Motor neuron (in vitro differentiated cells): ENCODE measurements around the gene ZFYVE26. TPM values are rescaled to one million over a fixed set of nuclear protein-coding genes. Genes with fewer than 3 reads are reported as not detected.

Source experiments
- ATAC-seq, 8 experiments: fragments of 200-7000 bp; cut with Tn5 transposase; replicated peaks in 6 of 8; 2 replicates each; pipeline ENCODE4 v1.8.0; 2021; ENCODE audit warnings: mild to moderate bottlenecking in 8 of 8, moderate library complexity in 8 of 8
- H3K27ac ChIP-seq, 2 donors: fragments of 250-450 bp; sonication (Bioruptor Pico); 2 replicates each; pipeline ENCODE4 v1.9.0; 2021; ENCODE audit warnings: antibody characterized with exemption in 2 of 2, mild to moderate bottlenecking in 2 of 2, moderate library complexity in 1 of 2
- H3K4me1 ChIP-seq, 2 donors: fragments of 250-450 bp; sonication (Bioruptor Pico); replicated peaks in 1 of 2; 2 replicates each; pipeline ENCODE4 v1.6.1; 2021; ENCODE audit warnings: antibody characterized with exemption in 2 of 2, mild to moderate bottlenecking in 2 of 2, moderate library complexity in 1 of 2
- H3K4me3 ChIP-seq, 5 donors: fragments of 250-450 bp; sonication (Bioruptor Pico); 2 replicates each; pipeline ENCODE4 v1.9.0; 2021; ENCODE audit warnings: antibody characterized with exemption in 5 of 5, mild to moderate bottlenecking in 5 of 5, moderate library complexity in 4 of 5
- WGBS, 10 experiments: fragments of 450-650 bp; shearing (Covaris generic); methylation state at CpG; one replicate each; pipeline ENCODE4 v1.0.0; 2022; 5-methylcytosine and 5-hydroxymethylcytosine counted together
- in situ Hi-C, 9 experiments: fragments of 400-800 bp; cut with MboI; loops; one replicate each; pipeline ENCODE4 v1.15.0; 2021; ENCODE audit warnings: low sequenced_read_pairs in 9 of 9, low pct_unique_long_range_greater_than_20kb in 2 of 9; ENCODE audit not compliant: unreplicated experiment in 9 of 9
- total RNA-seq, 8 experiments: library from RNA; unstranded; fragments of 300-600 nt; gene quantifications; 2 replicates each; pipeline versions ENCODE4 v1.2.3 to v1.2.4, GENCODE V29; 2022

The ZFYVE26 gene
- total RNA-seq, 8 experiments from 2014 or later = 6.8 to 26.5 (median 13.1) TPM

- no peak for ATAC-seq
- 78 to 100% (median 94%) methylated on average over 1 to 4 of the region's 4 CpGs; no CpG with 5 or more reads in 2 of the 10 experiments for WGBS, 10 experiments
- Histone ChIP-seq H3K27ac (no peak overlapping the region), H3K4me1 (no peaks in the 10 kb centered on the region), H3K4me3 (no peak overlapping the region)
- in situ Hi-C loops = no loop called here
Observed at GRCh38 chr14:67763158-67763822, 53.1 kb downstream of the ZFYVE26 start.

- Histone ChIP-seq H3K4me3 (no peak overlapping the region), H3K27ac (no peak overlapping the region), H3K4me1 (no peaks in the 10 kb centered on the region)
- no peak for ATAC-seq
- in situ Hi-C loops = no loop called here
- WGBS, 10 experiments = 82 to 100% (median 90%) methylated on average over 1 to 5 of the region's 5 CpGs; no CpG with 5 or more reads in 5 of the 10 experiments
Observed at GRCh38 chr14:67762051-67762450, 54.3 kb downstream of the ZFYVE26 start.

- H3K27ac ChIP-seq = no peak overlapping the region
- WGBS, 10 experiments = 83 to 100% (median 93%) methylated on average over 1 to 2 of the region's 2 CpGs; no CpG with 5 or more reads in 3 of the 10 experiments
- no peaks in the 10 kb centered on the region for H3K4me1 ChIP-seq
- ATAC-seq = no peak
- no peak overlapping the region for H3K4me3 ChIP-seq
- in situ Hi-C loops = no loop called here
Observed at GRCh38 chr14:67759916-67760315, 56.5 kb downstream of the ZFYVE26 start.

GRCh38 chr14:67757175-67757574 lies 59.2 kb downstream of the ZFYVE26 start:
- in situ Hi-C loops = no loop called here
- Histone ChIP-seq H3K4me3 (no peak overlapping the region), H3K4me1 (no peaks in the 10 kb centered on the region), H3K27ac (no peak overlapping the region)
- 42 to 100% (median 94%) methylated on average over 1 to 3 of the region's 3 CpGs; no CpG with 5 or more reads in 1 of the 10 experiments for WGBS, 10 experiments
- ATAC-seq = no peak

DNA sequence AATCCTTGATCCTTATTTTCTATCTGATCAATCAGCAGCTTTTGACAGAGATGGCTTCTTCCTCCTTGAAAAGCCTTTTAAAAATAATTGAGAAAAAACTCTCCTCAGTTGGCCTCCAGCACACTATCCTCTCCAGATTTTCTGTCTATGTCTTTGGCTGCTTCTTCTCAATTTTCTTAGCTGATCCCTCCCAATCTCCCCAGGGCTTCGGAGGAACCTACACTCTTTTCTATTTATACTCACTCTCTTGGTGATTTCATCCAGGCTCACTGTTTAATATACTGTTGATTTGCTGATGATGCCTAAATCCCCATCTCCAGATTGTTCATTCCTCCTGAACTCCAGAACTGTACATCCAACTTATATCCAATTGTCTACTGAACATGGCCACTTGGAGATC lies 59.9 kb downstream of the ZFYVE26 start:
- ATAC-seq = no peak
- Histone ChIP-seq H3K4me3 (no peak overlapping the region), H3K4me1 (no peaks in the 10 kb centered on the region), H3K27ac (no peak overlapping the region)
- WGBS, 10 experiments = 50 to 100% (median 100%) methylated on average over 1 of the region's 1 CpG; no CpG with 5 or more reads in 3 of the 10 experiments
- in situ Hi-C loops = no loop called here

GRCh38 chr14:67749341-67750084 lies 66.9 kb downstream of the ZFYVE26 start:
- ATAC-seq = peak in 1 of 8 experiments; percentile 55
- WGBS, 10 experiments = 0 to 100% (median 100%) methylated on average over 1 to 6 of the region's 6 CpGs; no CpG with 5 or more reads in 1 of the 10 experiments
- H3K4me1 ChIP-seq = no peaks in the 10 kb centered on the region
- H3K27ac ChIP-seq = no peak overlapping the region
- in situ Hi-C loops = no loop called here
- H3K4me3 ChIP-seq = no peak overlapping the region

GRCh38 chr14:67748312-67748711 lies 68.1 kb downstream of the ZFYVE26 start:
- ATAC-seq = no peak
- in situ Hi-C loops = no loop called here
- no peak overlapping the region for H3K27ac ChIP-seq
- no peak overlapping the region for H3K4me3 ChIP-seq
- 83 to 100% (median 96%) methylated on average over 1 to 7 of the region's 10 CpGs; no CpG with 5 or more reads in 2 of the 10 experiments for WGBS, 10 experiments
- no peaks in the 10 kb centered on the region for H3K4me1 ChIP-seq

GRCh38 chr14:67746927-67747326 lies 69.5 kb downstream of the ZFYVE26 start:
- H3K4me1 ChIP-seq = no peaks in the 10 kb centered on the region
- in situ Hi-C loops = no loop called here
- 83 to 100% (median 100%) methylated on average over 1 of the region's 1 CpG; no CpG with 5 or more reads in 5 of the 10 experiments for WGBS, 10 experiments
- no peak overlapping the region for H3K27ac ChIP-seq
- no peak for ATAC-seq
- no peak overlapping the region for H3K4me3 ChIP-seq

GRCh38 chr14:67744046-67744445 lies 72.3 kb downstream of the ZFYVE26 start:
- in situ Hi-C loops = no loop called here
- WGBS, 10 experiments = 30 to 100% (median 92%) methylated on average over 1 to 2 of the region's 2 CpGs
- Histone ChIP-seq H3K27ac (no peak overlapping the region), H3K4me1 (peaks cover 0 to 1% of the 10 kb centered on the region in 2 donors), H3K4me3 (no peak overlapping the region)
- ATAC-seq = no peak

DNA sequence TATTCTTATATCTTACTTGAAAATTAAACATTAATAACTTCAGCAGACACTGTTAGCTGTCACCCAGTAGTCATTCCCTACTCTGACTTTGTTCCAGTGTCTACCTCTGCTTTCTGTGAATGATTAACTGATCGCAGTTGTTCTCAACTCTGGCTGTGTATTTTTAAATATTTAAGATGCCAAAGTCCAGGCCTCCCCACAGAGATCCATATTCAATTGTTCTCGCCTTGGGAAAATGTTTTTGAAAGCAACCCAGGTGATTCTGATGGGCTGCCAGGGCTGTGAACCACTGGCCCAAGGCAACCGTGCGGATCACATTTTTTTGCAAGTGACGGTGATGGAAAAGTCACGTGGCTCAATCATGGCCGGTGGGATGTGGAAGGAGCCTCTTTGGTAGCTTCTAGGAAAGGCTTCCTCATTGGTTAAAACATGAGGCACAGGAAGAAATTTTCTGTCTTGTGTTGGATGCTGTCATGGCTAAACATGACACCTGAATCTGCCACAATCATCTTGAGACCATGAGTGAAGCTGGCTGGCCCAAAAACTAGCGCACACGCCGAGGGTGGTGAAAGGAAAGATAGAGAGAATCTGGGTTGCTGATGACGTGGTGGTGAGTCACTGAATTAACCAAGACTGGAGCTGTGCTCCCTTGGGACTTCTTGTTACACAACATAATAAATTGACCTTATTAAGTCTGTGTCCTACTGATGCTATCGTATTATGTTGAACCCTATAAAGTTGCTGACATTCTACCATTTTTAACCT lies 77.5 kb downstream of the ZFYVE26 start:
- in situ Hi-C loops = no loop called here
- Histone ChIP-seq H3K4me3 (no peak overlapping the region), H3K27ac (peak overlapping the region in 1 of 2 donors; percentile 60), H3K4me1 (peaks cover 0 to 5% of the 10 kb centered on the region in 2 donors)
- WGBS, 10 experiments = 0 to 84% (median 59%) methylated on average over 1 to 10 of the region's 12 CpGs
- peak; percentile 26 to 96 (median 90) for ATAC-seq

DNA sequence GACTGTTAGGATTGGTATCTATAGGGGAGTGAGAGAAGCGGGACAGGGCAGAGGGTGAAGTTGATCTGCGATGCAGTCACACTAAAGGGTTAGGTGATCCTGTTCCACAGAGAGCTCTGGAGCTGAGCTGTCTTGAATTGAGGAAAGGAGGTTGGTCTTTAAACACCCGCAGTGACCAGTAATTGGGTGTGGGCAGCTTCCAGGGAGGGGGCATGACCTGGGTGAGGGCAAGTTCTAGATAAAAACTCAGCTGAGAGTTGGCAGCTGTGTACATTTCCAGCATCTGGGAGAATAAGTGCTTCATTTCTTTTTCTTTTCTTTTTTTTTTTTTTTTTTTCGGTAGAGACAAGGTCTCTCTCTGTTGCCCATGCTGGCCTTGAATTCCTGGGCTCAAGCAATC lies 79.6 kb downstream of the ZFYVE26 start:
- no peak overlapping the region for H3K27ac ChIP-seq
- no peak overlapping the region for H3K4me3 ChIP-seq
- WGBS, 10 experiments = 53 to 100% (median 87%) methylated on average over 1 to 4 of the region's 4 CpGs
- ATAC-seq = no peak
- H3K4me1 ChIP-seq = peaks cover 0 to 5% of the 10 kb centered on the region in 2 donors
- in situ Hi-C loops = no loop called here

GRCh38 chr14:67735336-67736147 lies 80.8 kb downstream of the ZFYVE26 start:
- Histone ChIP-seq H3K4me3 (no peak overlapping the region), H3K27ac (no peak overlapping the region), H3K4me1 (peaks cover 0 to 5% of the 10 kb centered on the region in 2 donors)
- in situ Hi-C loops = no loop called here
- no peak for ATAC-seq
- 60 to 100% (median 87%) methylated on average over 1 to 8 of the region's 10 CpGs; no CpG with 5 or more reads in 1 of the 10 experiments for WGBS, 10 experiments
